8988T (cell line): Measurements from ENCODE around the gene SYNGR2.

Experiments used
- DNase-seq: peaks from one replicate; pipeline ENCODE4 v3.0.0; 2011

The SYNGR2 gene

GRCh38 chr17:78168242-78168902, at the start of gene SYNGR2:
TSS of gene SYNGR2 (plus strand) at chr17:78168581. CDS start at chr17:78168617, 36 bp downstream.
- peak; percentile 91 for DNase-seq

GRCh38 chr17:78118801-78119241, 49.6 kb upstream of the SYNGR2 start:
- no peak for DNase-seq

- DNase-seq = no peak
Measured at GRCh38 chr17:78120537-78120936, 47.8 kb upstream of the SYNGR2 start.

GRCh38 chr17:78120971-78121800, 47.2 kb upstream of the SYNGR2 start:
- no peak for DNase-seq

GRCh38 chr17:78121801-78122215, 46.6 kb upstream of the SYNGR2 start:
- no peak for DNase-seq

- DNase-seq = no peak
Measured at GRCh38 chr17:78122216-78122930, 46.0 kb upstream of the SYNGR2 start.

- DNase-seq = no peak
Measured at GRCh38 chr17:78122931-78123249, 45.5 kb upstream of the SYNGR2 start.

- no peak for DNase-seq
Measured at GRCh38 chr17:78123258-78123929, 45.0 kb upstream of the SYNGR2 start.

- DNase-seq = no peak
Measured at GRCh38 chr17:78124081-78124835, 44.1 kb upstream of the SYNGR2 start.

GRCh38 chr17:78124836-78125137, 43.6 kb upstream of the SYNGR2 start:
- DNase-seq = no peak

GRCh38 chr17:78125138-78125913, 43.1 kb upstream of the SYNGR2 start:
- no peak for DNase-seq

- DNase-seq = no peak
Measured at GRCh38 chr17:78125976-78126894, 42.1 kb upstream of the SYNGR2 start.

GRCh38 chr17:78126895-78127238, 41.5 kb upstream of the SYNGR2 start:
- DNase-seq = no peak

GRCh38 chr17:78127239-78127887, 41.0 kb upstream of the SYNGR2 start:
- DNase-seq = no peak

GRCh38 chr17:78127888-78128550, 40.4 kb upstream of the SYNGR2 start:
- no peak for DNase-seq

- peak; percentile 83 for DNase-seq
Measured at GRCh38 chr17:78128551-78129350, 39.6 kb upstream of the SYNGR2 start, which contains the start of gene TMC6. TSS of gene TMC6 (minus strand) at chr17:78128755. CDS start at chr17:78126832, 1,923 bp downstream.

GRCh38 chr17:78129351-78130089, 38.9 kb upstream of the SYNGR2 start:
- no peak for DNase-seq

GRCh38 chr17:78130090-78130436, 38.3 kb upstream of the SYNGR2 start:
- DNase-seq = no peak
